ENCODE results near the gene ZNF618.

The ZNF618 gene

DNA sequence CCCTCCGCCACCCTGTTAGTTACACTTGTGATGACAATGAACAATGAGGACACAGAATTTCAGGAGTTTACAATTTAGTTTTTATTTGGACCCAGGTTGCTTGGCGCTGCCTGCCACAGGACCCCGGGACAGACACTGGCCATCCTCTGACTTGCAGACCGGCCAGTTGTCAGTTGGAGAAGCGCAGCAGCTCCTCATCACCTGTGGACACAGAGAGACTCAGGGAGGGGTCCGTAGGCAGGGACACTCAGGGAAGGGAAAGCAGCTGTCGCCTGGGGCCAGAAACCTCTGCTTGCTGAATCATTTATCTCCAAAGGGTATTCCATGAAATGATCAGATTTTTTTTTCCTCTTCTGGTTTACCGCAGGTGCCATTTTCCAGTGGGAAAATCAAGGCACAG, 184.0 kb downstream of the ZNF618 start:
- Histone ChIP-seq H3K27ac (ENCODE audit: poor library complexity, severe bottlenecking) (no peak overlapping the region), H3K9me3 (ENCODE audit: severe bottlenecking) (no peaks in the 10 kb centered on the region), H3K4me1 (ENCODE audit: insufficient read depth, poor library complexity, severe bottlenecking) (no peaks in the 10 kb centered on the region), H3K4me3 (ENCODE audit: severe bottlenecking) (no peak overlapping the region), H3K27me3 (ENCODE audit: insufficient read depth, poor library complexity, severe bottlenecking) (no peaks in the 10 kb centered on the region), H3K36me3 (ENCODE audit: low read depth) (no peaks in the 10 kb centered on the region)
- ATAC-seq (ENCODE audit: low read depth) (no peak), DNase-seq (ENCODE audit: low spot score) (no peak)
- TF ChIP-seq, protein P1, sequence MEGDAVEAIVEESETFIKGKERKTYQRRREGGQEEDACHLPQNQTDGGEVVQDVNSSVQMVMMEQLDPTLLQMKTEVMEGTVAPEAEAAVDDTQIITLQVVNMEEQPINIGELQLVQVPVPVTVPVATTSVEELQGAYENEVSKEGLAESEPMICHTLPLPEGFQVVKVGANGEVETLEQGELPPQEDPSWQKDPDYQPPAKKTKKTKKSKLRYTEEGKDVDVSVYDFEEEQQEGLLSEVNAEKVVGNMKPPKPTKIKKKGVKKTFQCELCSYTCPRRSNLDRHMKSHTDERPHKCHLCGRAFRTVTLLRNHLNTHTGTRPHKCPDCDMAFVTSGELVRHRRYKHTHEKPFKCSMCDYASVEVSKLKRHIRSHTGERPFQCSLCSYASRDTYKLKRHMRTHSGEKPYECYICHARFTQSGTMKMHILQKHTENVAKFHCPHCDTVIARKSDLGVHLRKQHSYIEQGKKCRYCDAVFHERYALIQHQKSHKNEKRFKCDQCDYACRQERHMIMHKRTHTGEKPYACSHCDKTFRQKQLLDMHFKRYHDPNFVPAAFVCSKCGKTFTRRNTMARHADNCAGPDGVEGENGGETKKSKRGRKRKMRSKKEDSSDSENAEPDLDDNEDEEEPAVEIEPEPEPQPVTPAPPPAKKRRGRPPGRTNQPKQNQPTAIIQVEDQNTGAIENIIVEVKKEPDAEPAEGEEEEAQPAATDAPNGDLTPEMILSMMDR (IDR thresholded peaks at IDR 0.05; ENCODE audit: poor library complexity, severe bottlenecking) = no peak

GRCh38 chr9:114060711-114061110, 184.6 kb downstream of the ZNF618 start:
- no peaks in the 10 kb centered on the region for H3K4me1 ChIP-seq (ENCODE audit: insufficient read depth, poor library complexity, severe bottlenecking)
- no peak overlapping the region for H3K4me3 ChIP-seq (ENCODE audit: severe bottlenecking)
- no peak for ATAC-seq (ENCODE audit: low read depth)

DNA sequence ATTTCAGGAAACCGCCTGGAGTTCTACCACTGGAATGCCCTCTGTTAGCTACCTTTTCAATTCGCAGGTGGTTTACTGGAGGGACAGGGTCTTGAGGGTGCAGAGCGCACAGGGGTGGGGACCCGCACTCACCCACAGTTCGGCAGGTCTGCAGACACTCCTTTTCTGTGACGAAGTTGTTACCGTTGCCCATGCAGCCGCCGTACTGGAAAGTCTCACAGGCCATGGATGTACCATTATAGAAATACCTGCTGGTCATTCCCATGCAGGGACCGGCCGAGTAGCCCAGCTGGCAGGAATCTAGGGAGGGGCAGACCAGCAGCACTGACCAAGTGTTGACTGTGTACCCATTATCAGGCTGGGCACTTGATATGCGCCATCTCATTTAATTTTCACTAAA, 185.2 kb downstream of the ZNF618 start:
- Histone ChIP-seq H3K9me3 (ENCODE audit: severe bottlenecking) (no peaks in the 10 kb centered on the region), H3K27ac (ENCODE audit: poor library complexity, severe bottlenecking) (no peak overlapping the region), H3K36me3 (ENCODE audit: low read depth) (no peaks in the 10 kb centered on the region), H3K4me3 (ENCODE audit: severe bottlenecking) (no peak overlapping the region), H3K4me1 (ENCODE audit: insufficient read depth, poor library complexity, severe bottlenecking) (no peaks in the 10 kb centered on the region), H3K27me3 (ENCODE audit: insufficient read depth, poor library complexity, severe bottlenecking) (no peaks in the 10 kb centered on the region)
- DNase-seq (ENCODE audit: low spot score) (no peak), ATAC-seq (ENCODE audit: low read depth) (no peak)
- TF ChIP-seq, protein P1 (IDR thresholded peaks at IDR 0.05; ENCODE audit: poor library complexity, severe bottlenecking) = no peak

More at GRCh38 chr9:114060711-114061110, 184.6 kb downstream of the ZNF618 start:
- H3K27ac ChIP-seq (ENCODE audit: poor library complexity, severe bottlenecking) = no peak overlapping the region
- DNase-seq (ENCODE audit: low spot score) = no peak
- TF ChIP-seq, protein P1 (IDR thresholded peaks at IDR 0.05; ENCODE audit: poor library complexity, severe bottlenecking) = no peak
- no peaks in the 10 kb centered on the region for H3K36me3 ChIP-seq (ENCODE audit: low read depth)
- no peaks in the 10 kb centered on the region for H3K27me3 ChIP-seq (ENCODE audit: insufficient read depth, poor library complexity, severe bottlenecking)
- H3K9me3 ChIP-seq (ENCODE audit: severe bottlenecking) = no peaks in the 10 kb centered on the region

DNA sequence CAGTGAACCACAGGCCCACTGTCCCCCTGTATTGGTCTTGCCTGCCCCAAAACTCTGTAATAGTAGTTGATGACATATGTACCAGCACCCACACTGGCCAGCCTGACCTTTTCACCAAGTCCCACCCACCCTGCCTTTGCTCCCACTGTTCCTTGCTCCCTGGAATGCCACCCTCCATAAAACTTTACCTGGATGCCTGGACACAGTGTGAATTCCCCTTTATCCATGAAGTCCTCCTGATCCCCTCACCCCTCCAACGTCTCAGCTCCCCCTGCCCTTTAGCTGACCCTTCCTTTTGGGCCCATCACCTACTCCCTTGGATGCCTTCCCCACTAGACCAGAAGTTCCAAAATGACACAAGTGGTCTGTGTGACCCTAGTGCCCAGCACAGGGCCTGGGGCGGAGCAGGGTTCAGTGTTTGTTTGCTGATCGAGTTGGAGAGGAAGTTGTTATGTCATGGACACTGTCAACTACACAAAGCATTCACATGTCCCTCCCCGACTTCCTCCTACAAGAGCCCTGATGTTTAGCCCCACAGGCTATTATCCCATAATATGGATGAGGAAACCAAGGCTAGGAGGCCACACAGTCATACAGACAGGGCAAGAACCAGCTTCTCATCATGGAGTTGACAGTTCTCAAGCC, 185.8 kb downstream of the ZNF618 start:
- ATAC-seq (ENCODE audit: low read depth) (no peak; the same call in 2 of the 3 replicates), DNase-seq (ENCODE audit: low spot score) (no peak)
- H3K9me3 ChIP-seq (ENCODE audit: severe bottlenecking) = no peaks in the 10 kb centered on the region
- no peak overlapping the region for H3K27ac ChIP-seq (ENCODE audit: poor library complexity, severe bottlenecking)
- H3K4me3 ChIP-seq (ENCODE audit: severe bottlenecking) = no peak overlapping the region
- H3K36me3 ChIP-seq (ENCODE audit: low read depth) = no peaks in the 10 kb centered on the region
- TF ChIP-seq, protein P1 (IDR thresholded peaks at IDR 0.05; ENCODE audit: poor library complexity, severe bottlenecking) = no peak
- H3K27me3 ChIP-seq (ENCODE audit: insufficient read depth, poor library complexity, severe bottlenecking) = no peaks in the 10 kb centered on the region
- H3K4me1 ChIP-seq (ENCODE audit: insufficient read depth, poor library complexity, severe bottlenecking) = no peaks in the 10 kb centered on the region

- DNase-seq (ENCODE audit: low spot score) (no peak), ATAC-seq (ENCODE audit: low read depth) (no peak)
- TF ChIP-seq, protein P1 (IDR thresholded peaks at IDR 0.05; ENCODE audit: poor library complexity, severe bottlenecking) = no peak
- Histone ChIP-seq H3K27ac (ENCODE audit: poor library complexity, severe bottlenecking) (no peak overlapping the region), H3K9me3 (ENCODE audit: severe bottlenecking) (no peaks in the 10 kb centered on the region), H3K27me3 (ENCODE audit: insufficient read depth, poor library complexity, severe bottlenecking) (no peaks in the 10 kb centered on the region), H3K36me3 (ENCODE audit: low read depth) (no peaks in the 10 kb centered on the region), H3K4me1 (ENCODE audit: insufficient read depth, poor library complexity, severe bottlenecking) (no peaks in the 10 kb centered on the region), H3K4me3 (ENCODE audit: severe bottlenecking) (no peak overlapping the region)
These were observed 189.2 kb downstream of the ZNF618 start for GRCh38 chr9:114065304-114065703.
